Hepatocyte (in vitro differentiated cells): Measurements from ENCODE around the gene MYO1B. TPM values are rescaled to one million over a fixed set of nuclear protein-coding genes. Genes with fewer than 3 reads are reported as not detected.

ENCODE experiments used
- DNase-seq: peaks from one replicate; pipeline ENCODE4 v3.0.0-alpha.2; 2016; ENCODE audit warnings: low spot score
- H2AFZ ChIP-seq: fragments of 200-600 bp; sonication (generic); 2 replicates; pipeline ENCODE4 v1.6.0; 2016; ENCODE audit warnings: antibody characterized with exemption, mild to moderate bottlenecking
- H3K27ac ChIP-seq: fragments of 200-600 bp; sonication (generic); 2 replicates; pipeline ENCODE4 v1.5.1; 2016; ENCODE audit warnings: mild to moderate bottlenecking
- H3K27me3 ChIP-seq: fragments of 200-600 bp; sonication (generic); 2 replicates; pipeline ENCODE4 v1.6.1; 2016
- H3K36me3 ChIP-seq: fragments of 200-600 bp; sonication (generic); replicated peaks from 2 replicates; pipeline ENCODE4 v1.5.1; 2016; ENCODE audit warnings: low read depth; ENCODE audit not compliant: insufficient read depth
- H3K4me1 ChIP-seq: fragments of 200-600 bp; sonication (generic); 2 replicates; pipeline ENCODE4 v1.5.1; 2016; ENCODE audit warnings: mild to moderate bottlenecking, moderate library complexity; ENCODE audit not compliant: insufficient read depth
- H3K4me2 ChIP-seq: fragments of 200-600 bp; sonication (generic); 2 replicates; pipeline ENCODE4 v1.6.0; 2016
- H3K4me3 ChIP-seq: fragments of 200-600 bp; sonication (generic); 2 replicates; pipeline ENCODE4 v1.5.1; 2016; ENCODE audit warnings: mild to moderate bottlenecking
- H3K79me2 ChIP-seq: fragments of 200-600 bp; sonication (generic); 2 replicates; pipeline ENCODE4 v1.6.0; 2017; ENCODE audit warnings: mild to moderate bottlenecking
- H3K9me2 ChIP-seq: fragments of 200-600 bp; sonication (generic); replicated peaks from 2 replicates; pipeline ENCODE4 v1.6.0; 2017; ENCODE audit warnings: mild to moderate bottlenecking; ENCODE audit not compliant: insufficient read depth
- H3K9me3 ChIP-seq: fragments of 200-600 bp; sonication (generic); 2 replicates; pipeline ENCODE4 v1.5.1; 2016; ENCODE audit warnings: low read depth, mild to moderate bottlenecking
- H4K20me1 ChIP-seq: fragments of 200-600 bp; sonication (generic); 2 replicates; pipeline ENCODE4 v1.6.0; 2016; ENCODE audit warnings: mild to moderate bottlenecking; ENCODE audit not compliant: insufficient read depth, poor library complexity, severe bottlenecking
- CTCF ChIP-seq: fragments of 200-600 bp; sonication (generic); IDR thresholded peaks from 2 replicates; pipeline ENCODE4 v1.5.1; 2016; ENCODE audit warnings: antibody characterized with exemption, mild to moderate bottlenecking; ENCODE audit not compliant: poor library complexity
- EZH2 ChIP-seq: fragments of 200-600 bp; sonication (generic); IDR thresholded peaks from 2 replicates; pipeline ENCODE4 v1.6.1; 2016; ENCODE audit warnings: antibody characterized with exemption, mild to moderate bottlenecking, borderline replicate concordance
- EZH2phosphoT487 ChIP-seq: fragments of 200-600 bp; sonication (generic); IDR thresholded peaks from one replicate; pipeline ENCODE4 v1.6.1; 2018; ENCODE audit warnings: antibody characterized with exemption, mild to moderate bottlenecking, low read depth, moderate library complexity; ENCODE audit not compliant: unreplicated experiment, severe bottlenecking
- WGBS: methylation state at CpG from one replicate; pipeline ENCODE4 v1.1.6; 2016; ENCODE audit warnings: low lambda C conversion rate; ENCODE audit errors: missing lambda C conversion rate; 5-methylcytosine and 5-hydroxymethylcytosine counted together
- polyA plus RNA-seq: library from polyadenylated mRNA; unstranded; fragments of >200 nt; fragmentation: Nextera tagmentation; extraction: Ambion mirVana; gene quantifications from 2 replicates; pipeline ENCODE4 v1.2.1, GENCODE V29; 2016
- total RNA-seq: library from RNA; depleted of rRNA; stranded (reverse); fragments of >200 nt; gene quantifications from 2 replicates; pipeline ENCODE4 v1.2.3, GENCODE V29; 2014

The MYO1B gene
- total and polyA plus RNA-seq, 2 experiments from 2014 or later = 43.4 to 91.6 TPM

GRCh38 chr2:191250400-191250799, 5.2 kb downstream of the MYO1B start:
- Histone ChIP-seq H3K4me1 (peaks cover 25% of the 10 kb centered on the region), H3K79me2 (peaks cover 85% of the 10 kb centered on the region), H2AFZ (no peak overlapping the region), H3K4me2 (no peak overlapping the region), H3K27me3 (no peaks in the 10 kb centered on the region), H3K27ac (no peak overlapping the region), H4K20me1 (peaks cover 37% of the 10 kb centered on the region), H3K36me3 (no peaks in the 10 kb centered on the region), H3K4me3 (no peak overlapping the region), H3K9me3 (no peaks in the 10 kb centered on the region), H3K9me2 (no peaks in the 10 kb centered on the region)
- DNase-seq = no peak
- 100% methylated on average over 1 of the region's 1 CpG for WGBS
- no peak for TF ChIP-seq EZH2
- TF ChIP-seq EZH2phosphoT487 = no peak
- TF ChIP-seq CTCF = no peak

- H3K27me3 ChIP-seq = no peaks in the 10 kb centered on the region
- peaks cover 91% of the 10 kb centered on the region for H3K79me2 ChIP-seq
- no peaks in the 10 kb centered on the region for H3K36me3 ChIP-seq
- H3K4me3 ChIP-seq = no peak overlapping the region
- peaks cover 42% of the 10 kb centered on the region for H4K20me1 ChIP-seq
- H3K27ac ChIP-seq = no peak overlapping the region
- H3K4me2 ChIP-seq = peak overlapping the region; percentile 38
- TF ChIP-seq EZH2phosphoT487 = no peak
- no peak for TF ChIP-seq EZH2
- no peak for DNase-seq
- H3K9me3 ChIP-seq = no peaks in the 10 kb centered on the region
- H2AFZ ChIP-seq = no peak overlapping the region
- WGBS = 60% methylated on average over 5 of the region's 5 CpGs
- H3K9me2 ChIP-seq = no peaks in the 10 kb centered on the region
- H3K4me1 ChIP-seq = peaks cover 25% of the 10 kb centered on the region
Measured at GRCh38 chr2:191250986-191251385, 5.8 kb downstream of the MYO1B start.

GRCh38 chr2:191252699-191253098, 7.5 kb downstream of the MYO1B start:
- Histone ChIP-seq H3K9me2 (no peaks in the 10 kb centered on the region), H3K27me3 (no peaks in the 10 kb centered on the region), H2AFZ (no peak overlapping the region), H3K4me3 (no peak overlapping the region), H3K4me1 (peaks cover 17% of the 10 kb centered on the region), H3K36me3 (no peaks in the 10 kb centered on the region), H3K4me2 (no peak overlapping the region), H4K20me1 (peaks cover 49% of the 10 kb centered on the region), H3K27ac (no peak overlapping the region), H3K79me2 (peaks cover 98% of the 10 kb centered on the region), H3K9me3 (no peaks in the 10 kb centered on the region)
- no peak for TF ChIP-seq CTCF
- no peak for TF ChIP-seq EZH2
- TF ChIP-seq EZH2phosphoT487 = no peak
- 91% methylated on average over 2 of the region's 2 CpGs for WGBS
- DNase-seq = no peak

- no peak for DNase-seq
- Histone ChIP-seq H3K36me3 (no peaks in the 10 kb centered on the region), H3K79me2 (peaks cover 100% of the 10 kb centered on the region), H3K4me1 (peaks cover 10% of the 10 kb centered on the region), H3K9me2 (no peaks in the 10 kb centered on the region), H3K9me3 (no peaks in the 10 kb centered on the region), H3K27me3 (no peaks in the 10 kb centered on the region), H3K4me3 (no peak overlapping the region), H3K4me2 (no peak overlapping the region), H4K20me1 (peaks cover 53% of the 10 kb centered on the region), H3K27ac (no peak overlapping the region), H2AFZ (no peak overlapping the region)
- WGBS = 92% methylated on average over 2 of the region's 2 CpGs
- no peak for TF ChIP-seq EZH2phosphoT487
- TF ChIP-seq CTCF = no peak
- TF ChIP-seq EZH2 = no peak
Measured at GRCh38 chr2:191253476-191253875, 8.3 kb downstream of the MYO1B start.
